Measurements from ENCODE around the gene CPA4. TPM values are rescaled to one million over a fixed set of nuclear protein-coding genes. Genes with fewer than 3 reads are reported as not detected.

The CPA4 gene
- total RNA-seq, 1 experiment from 2014 or later = 3.1 TPM

DNA sequence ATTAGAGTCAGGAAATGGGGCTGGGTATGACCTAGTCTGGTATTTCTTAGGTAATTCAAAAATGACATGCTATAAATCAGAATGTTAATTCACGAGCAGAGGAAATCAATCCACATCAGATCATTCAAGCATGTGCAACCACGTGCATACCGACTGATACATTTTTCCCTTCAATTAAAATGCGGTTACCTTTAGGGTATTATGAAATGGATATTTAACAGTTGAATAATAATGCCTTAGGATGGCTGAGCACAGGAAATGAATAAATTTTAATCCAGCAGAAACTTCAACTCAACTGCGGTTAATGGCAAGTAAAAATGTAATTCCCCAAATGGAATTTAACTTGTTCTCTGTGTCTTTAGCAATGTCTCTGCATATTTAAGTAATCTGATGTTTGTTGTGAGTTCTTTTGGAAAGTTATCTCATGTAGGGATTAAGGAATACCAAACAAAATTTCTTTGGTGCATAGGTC, 17.1 kb upstream of the CPA4 start:
- no peak overlapping the region for H3K4me3 ChIP-seq (ENCODE audit: low read depth in 2 of 2, low read length in 2 of 2)

GRCh38 chr7:130276796-130277762, 15.9 kb upstream of the CPA4 start:
- POLR2A ChIA-PET = no interaction called here
- Histone ChIP-seq H3K4me3 (ENCODE audit: low read depth in 2 of 2, low read length in 2 of 2) (no peak overlapping the region), H3K27ac (ENCODE audit: low read length) (no peak overlapping the region), H3K36me3 (ENCODE audit: control insufficient read depth, insufficient read depth, low read length) (no peaks in the 10 kb centered on the region), H3K27me3 (ENCODE audit: control insufficient read depth, insufficient read depth, low read length) (no peaks in the 10 kb centered on the region), H3K4me1 (ENCODE audit: control insufficient read depth, insufficient read depth, low read length) (no peaks in the 10 kb centered on the region), H3K9me3 (ENCODE audit: control insufficient read depth, insufficient read depth, low read depth, low read length) (no peaks in the 10 kb centered on the region)
- in situ Hi-C loops (cut with HindIII; ENCODE audit: low pct_unique_long_range_greater_than_20kb, low sequenced_read_pairs) = no loop called here
- ATAC-seq (no peak), DNase-seq (ENCODE audit: low read depth, low spot score) (no peak)
- CTCF ChIA-PET = interaction anchor here (0.6 kb wide), 1 partner anchor 19 kb away, joined by 5 read pairs; no protein-coding TSS in a partner anchor
- BruUV-seq (replicated peaks) = no TSS peak
- TF ChIP-seq SIN3A (IDR thresholded peaks at IDR 0.05; ENCODE audit: borderline replicate concordance, insufficient read depth, low read depth, low read length) = no peak
- no peak for TF ChIP-seq REST (IDR thresholded peaks at IDR 0.05; ENCODE audit: insufficient read depth in 1 of 2, low read depth in 2 of 2, low read length in 1 of 2)
- TF ChIP-seq POLR2AphosphoS5 (IDR thresholded peaks at IDR 0.05; ENCODE audit: low read depth, low read length) = no peak
- TF ChIP-seq, protein P1, sequence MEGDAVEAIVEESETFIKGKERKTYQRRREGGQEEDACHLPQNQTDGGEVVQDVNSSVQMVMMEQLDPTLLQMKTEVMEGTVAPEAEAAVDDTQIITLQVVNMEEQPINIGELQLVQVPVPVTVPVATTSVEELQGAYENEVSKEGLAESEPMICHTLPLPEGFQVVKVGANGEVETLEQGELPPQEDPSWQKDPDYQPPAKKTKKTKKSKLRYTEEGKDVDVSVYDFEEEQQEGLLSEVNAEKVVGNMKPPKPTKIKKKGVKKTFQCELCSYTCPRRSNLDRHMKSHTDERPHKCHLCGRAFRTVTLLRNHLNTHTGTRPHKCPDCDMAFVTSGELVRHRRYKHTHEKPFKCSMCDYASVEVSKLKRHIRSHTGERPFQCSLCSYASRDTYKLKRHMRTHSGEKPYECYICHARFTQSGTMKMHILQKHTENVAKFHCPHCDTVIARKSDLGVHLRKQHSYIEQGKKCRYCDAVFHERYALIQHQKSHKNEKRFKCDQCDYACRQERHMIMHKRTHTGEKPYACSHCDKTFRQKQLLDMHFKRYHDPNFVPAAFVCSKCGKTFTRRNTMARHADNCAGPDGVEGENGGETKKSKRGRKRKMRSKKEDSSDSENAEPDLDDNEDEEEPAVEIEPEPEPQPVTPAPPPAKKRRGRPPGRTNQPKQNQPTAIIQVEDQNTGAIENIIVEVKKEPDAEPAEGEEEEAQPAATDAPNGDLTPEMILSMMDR (IDR thresholded peaks at IDR 0.05) = no peak
- no peak for TF ChIP-seq TCF7L2 (IDR thresholded peaks at IDR 0.05; ENCODE audit: low read depth, low read length)
- intact Hi-C loops (cut with micrococcal nuclease; ENCODE audit: unreplicated experiment) = no loop called here

More for the DNA sequence above, 17.1 kb upstream of the CPA4 start:
- Histone ChIP-seq H3K4me1 (ENCODE audit: control insufficient read depth, insufficient read depth, low read length) (no peaks in the 10 kb centered on the region), H3K36me3 (ENCODE audit: control insufficient read depth, insufficient read depth, low read length) (no peaks in the 10 kb centered on the region), H3K27ac (ENCODE audit: low read length) (no peak overlapping the region), H3K9me3 (ENCODE audit: control insufficient read depth, insufficient read depth, low read depth, low read length) (no peaks in the 10 kb centered on the region), H3K27me3 (ENCODE audit: control insufficient read depth, insufficient read depth, low read length) (no peaks in the 10 kb centered on the region)
- TF ChIP-seq, protein P1 (IDR thresholded peaks at IDR 0.05) = no peak
- TF ChIP-seq SIN3A (IDR thresholded peaks at IDR 0.05; ENCODE audit: borderline replicate concordance, insufficient read depth, low read depth, low read length) = no peak
- TF ChIP-seq TCF7L2 (IDR thresholded peaks at IDR 0.05; ENCODE audit: low read depth, low read length) = no peak
- TF ChIP-seq POLR2AphosphoS5 (IDR thresholded peaks at IDR 0.05; ENCODE audit: low read depth, low read length) = no peak
- no peak for TF ChIP-seq REST (IDR thresholded peaks at IDR 0.05; ENCODE audit: insufficient read depth in 1 of 2, low read depth in 2 of 2, low read length in 1 of 2)
- intact Hi-C loops (cut with micrococcal nuclease; ENCODE audit: unreplicated experiment) = no loop called here
- ChIA-PET POLR2A (no interaction called here), CTCF (no interaction called here)
- no TSS peak for BruUV-seq (replicated peaks)
- in situ Hi-C loops (cut with HindIII; ENCODE audit: low pct_unique_long_range_greater_than_20kb, low sequenced_read_pairs) = no loop called here
- no peak for DNase-seq (ENCODE audit: low read depth, low spot score)
- no peak for ATAC-seq
